ENCODE data around the gene DHX40. TPM values are rescaled to one million over a fixed set of nuclear protein-coding genes. Genes with fewer than 3 reads are reported as not detected.

The DHX40 gene
- polyA plus RNA-seq, 2 of the 4 experiments (the other 2 are of a cell fraction) = 55.8 to 109 TPM

- TF ChIP-seq FOSL2 (IDR thresholded peaks at IDR 0.05) (no peak), FOSL2 (CRISPR knock-in tag; IDR thresholded peaks at IDR 0.05) (peak; percentile 61), MYC (IDR thresholded peaks at IDR 0.05; ENCODE audit: borderline replicate concordance, low read length) (peak; percentile 79), TFCP2L1 (CRISPR knock-in tag; IDR thresholded peaks at IDR 0.05) (peak; percentile 98), SMC3 (IDR thresholded peaks at IDR 0.05) (peak; percentile 18; the same call in 1 of the 3 replicates), KDM1A (IDR thresholded peaks at IDR 0.05; ENCODE audit: low read depth) (no peak), HOXB5 (CRISPR knock-in tag; IDR thresholded peaks at IDR 0.05) (peak; percentile 99), JUNB (IDR thresholded peaks at IDR 0.05) (no peak), BHLHE40 (IDR thresholded peaks at IDR 0.05; ENCODE audit: low read depth, low read length) (peak; percentile 25; the same call in 1 of the 2 replicates), ZC3H11A (IDR thresholded peaks at IDR 0.05) (no peak), JUN (IDR thresholded peaks at IDR 0.05) (peak; percentile 47 to 80; a peak in 3 of 5 replicates), ZNF302 (CRISPR knock-in tag; IDR thresholded peaks at IDR 0.05) (peak; percentile 95), POLR2A (IDR thresholded peaks at IDR 0.05; ENCODE audit: low read length) (peak; percentile 52), PHF8 (IDR thresholded peaks at IDR 0.05; ENCODE audit: borderline replicate concordance, low read depth) (peak; percentile 93), REST (IDR thresholded peaks at IDR 0.05) (no peak), TP53 (CRISPR knock-in tag; IDR thresholded peaks at IDR 0.05) (peak; percentile 98), HEYL (CRISPR knock-in tag; IDR thresholded peaks at IDR 0.05) (peak; percentile 96), ATOH8 (CRISPR knock-in tag; IDR thresholded peaks at IDR 0.05; ENCODE audit: low read depth) (peak; percentile 99), MAZ (IDR thresholded peaks at IDR 0.05; ENCODE audit: borderline replicate concordance, low read depth, low read length) (peak; percentile 99), MAFK (IDR thresholded peaks at IDR 0.05; ENCODE audit: partially characterized antibody) (no peak), HES2 (IDR thresholded peaks at IDR 0.05) (no peak), ZFP36 (IDR thresholded peaks at IDR 0.05; ENCODE audit: borderline replicate concordance, partially characterized antibody) (no peak)
- TF ChIP-seq, protein P1, sequence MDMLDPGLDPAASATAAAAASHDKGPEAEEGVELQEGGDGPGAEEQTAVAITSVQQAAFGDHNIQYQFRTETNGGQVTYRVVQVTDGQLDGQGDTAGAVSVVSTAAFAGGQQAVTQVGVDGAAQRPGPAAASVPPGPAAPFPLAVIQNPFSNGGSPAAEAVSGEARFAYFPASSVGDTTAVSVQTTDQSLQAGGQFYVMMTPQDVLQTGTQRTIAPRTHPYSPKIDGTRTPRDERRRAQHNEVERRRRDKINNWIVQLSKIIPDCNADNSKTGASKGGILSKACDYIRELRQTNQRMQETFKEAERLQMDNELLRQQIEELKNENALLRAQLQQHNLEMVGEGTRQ (IDR thresholded peaks at IDR 0.05) = peak; percentile 45; the same call in 1 of the 2 replicates
- TF ChIP-seq, protein P2, sequence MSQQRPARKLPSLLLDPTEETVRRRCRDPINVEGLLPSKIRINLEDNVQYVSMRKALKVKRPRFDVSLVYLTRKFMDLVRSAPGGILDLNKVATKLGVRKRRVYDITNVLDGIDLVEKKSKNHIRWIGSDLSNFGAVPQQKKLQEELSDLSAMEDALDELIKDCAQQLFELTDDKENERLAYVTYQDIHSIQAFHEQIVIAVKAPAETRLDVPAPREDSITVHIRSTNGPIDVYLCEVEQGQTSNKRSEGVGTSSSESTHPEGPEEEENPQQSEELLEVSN (IDR thresholded peaks at IDR 0.05; ENCODE audit: borderline replicate concordance, low read depth) = peak; percentile 100
Measured at GRCh38 chr17:59565171-59565958, at the start of gene DHX40 (continued).

Data from A549 (cell line).